Transverse colon (tissue), 4 donors: ENCODE measurements around the gene VGF.

ENCODE experiments used
- CTCF ChIP-seq, 5 experiments: fragments of 200-600 bp in 3 of 5; fragments of 450-650 bp in 2 of 5; sonication (generic) in 3 of 5; IDR thresholded peaks; 1 replicate in 2 of 5; 2 replicates in 3 of 5; pipeline ENCODE4 v1.5.1; 2016 to 2017; ENCODE audit warnings: antibody characterized with exemption in 5 of 5, inconsistent platforms in 3 of 5, mild to moderate bottlenecking in 2 of 5, moderate library complexity in 1 of 5
- POLR2A ChIP-seq: fragments of 450-650 bp; IDR thresholded peaks from one replicate; pipeline ENCODE4 v1.6.1; 2016; ENCODE audit warnings: antibody characterized with exemption, mild to moderate bottlenecking, moderate library complexity
- POLR2AphosphoS5 ChIP-seq, 3 donors: sonication (generic); formaldehyde crosslinking; IDR thresholded peaks; one replicate each; pipeline ENCODE4 v1.6.1; 2016; ENCODE audit warnings: antibody characterized with exemption in 3 of 3

- TF ChIP-seq CTCF (IDR thresholded peaks at IDR 0.05), result no peak
- TF ChIP-seq POLR2A, result no peak
- TF ChIP-seq POLR2AphosphoS5 (IDR thresholded peaks at IDR 0.05), result no peak
Measured at GRCh38 chr7:101205901-101206664, 40.7 kb upstream of the VGF start.
